ENCODE results near the gene SMIM43.
"Not testable (repeated sequence)": the region's sequence is repeated elsewhere in the genome, so short reads cannot be mapped to it uniquely, and the experiment has no call there.

Gene SMIM43

GRCh38 chr4:121783210-121783609, 18.2 kb upstream of the SMIM43 start:
- no peak for DNase-seq (ENCODE audit: low read depth)

- DNase-seq (ENCODE audit: low read depth) = no peak
Measured at GRCh38 chr4:121778991-121779628, 14.1 kb upstream of the SMIM43 start.

GRCh38 chr4:121777625-121778024, 12.7 kb upstream of the SMIM43 start:
- no peak for DNase-seq (ENCODE audit: low read depth)

GRCh38 chr4:121776610-121777401, 11.8 kb upstream of the SMIM43 start:
- no peak for DNase-seq (ENCODE audit: low read depth)

GRCh38 chr4:121773883-121774282, 8.9 kb upstream of the SMIM43 start:
- DNase-seq (ENCODE audit: low read depth) = no peak

GRCh38 chr4:121771869-121772268, 6.9 kb upstream of the SMIM43 start:
- no peak for DNase-seq (ENCODE audit: low read depth)

GRCh38 chr4:121769341-121769740, 4.4 kb upstream of the SMIM43 start:
- no peak for DNase-seq (ENCODE audit: low read depth)

- no peak for DNase-seq (ENCODE audit: low read depth)
Measured at GRCh38 chr4:121767166-121767565, 2.2 kb upstream of the SMIM43 start.

- no peak for DNase-seq (ENCODE audit: low read depth)
Measured at GRCh38 chr4:121765971-121766538, 1.1 kb upstream of the SMIM43 start.

GRCh38 chr4:121765368-121765705, 373 bp upstream of the SMIM43 start:
- DNase-seq (ENCODE audit: low read depth) = no peak

- DNase-seq (ENCODE audit: low read depth) = no peak
Measured at GRCh38 chr4:121764303-121764701, 662 bp downstream of the SMIM43 start.

- DNase-seq (ENCODE audit: low read depth) = no peak
Measured at GRCh38 chr4:121760205-121760604, 4.8 kb downstream of the SMIM43 start.

GRCh38 chr4:121758925-121759568, 5.9 kb downstream of the SMIM43 start:
- no peak for DNase-seq (ENCODE audit: low read depth)

GRCh38 chr4:121752142-121752541, 12.8 kb downstream of the SMIM43 start:
- DNase-seq (ENCODE audit: low read depth) = not testable (repeated sequence)

- no peak for DNase-seq (ENCODE audit: low read depth)
Measured at GRCh38 chr4:121749225-121749624, 15.7 kb downstream of the SMIM43 start.

GRCh38 chr4:121742794-121743193, 22.2 kb downstream of the SMIM43 start:
- DNase-seq (ENCODE audit: low read depth) = no peak

GRCh38 chr4:121741751-121742150, 23.2 kb downstream of the SMIM43 start:
- no peak for DNase-seq (ENCODE audit: low read depth)

GRCh38 chr4:121740796-121741409, 24.1 kb downstream of the SMIM43 start:
- DNase-seq (ENCODE audit: low read depth) = no peak

- no peak for DNase-seq (ENCODE audit: low read depth)
Measured at GRCh38 chr4:121739575-121739974, 25.4 kb downstream of the SMIM43 start.

- no peak for DNase-seq (ENCODE audit: low read depth)
Measured at GRCh38 chr4:121738780-121739535, 26.0 kb downstream of the SMIM43 start.

- no peak for DNase-seq (ENCODE audit: low read depth)
Measured at GRCh38 chr4:121737846-121738554, 27.0 kb downstream of the SMIM43 start.
